ENCODE results near the gene CCNI2. TPM values are rescaled to one million over a fixed set of nuclear protein-coding genes. Genes with fewer than 3 reads are reported as not detected.
A peak's percentile ranks its signal among the peaks of the same experiment; 100 is the strongest.

The CCNI2 gene
- total and polyA plus RNA-seq, 9 of the 15 experiments (the other 6 are each of a cell fraction or from before 2014, with no cell fraction given) = 0.05 to 1.7 (median 0.81) TPM; not detected in 5

- no peaks in the 10 kb centered on the region for H3K9me1 ChIP-seq (ENCODE audit: control insufficient read depth, insufficient read depth, low read length)
- no peaks in the 10 kb centered on the region for H3K9me3 ChIP-seq (replicated peaks; ENCODE audit: control insufficient read depth, insufficient read depth, low read depth, low read length)
- ChIA-PET POLR2A (interaction anchor here (0.6 to 2.6 kb wide), 7 partner anchors 9 to 532 kb away, joined by 3 to 9 read pairs (median 4); no protein-coding TSS in a partner anchor), CTCF (ENCODE audit: low intra/inter-chr PET ratio) (interaction anchor here (1.3 to 2.8 kb wide), 2 partner anchors 66 to 129 kb away, joined by 3 to 19 read pairs; no protein-coding TSS in a partner anchor)
- ATAC-seq (no peak), FAIRE-seq (no peak), DNase-seq (ENCODE audit: extremely low read depth in 1 of 4, low spot score in 3 of 4) (no peak)
- H3K36me3 ChIP-seq (ENCODE audit: control insufficient read depth, insufficient read depth, low read length) = peaks cover 27% of the 10 kb centered on the region
- H3K27ac ChIP-seq (ENCODE audit: extremely low read depth, low read depth, low read length) = no peak overlapping the region
- no peaks in the 10 kb centered on the region for H3K27me3 ChIP-seq (ENCODE audit: control insufficient read depth in 2 of 2, insufficient read depth in 2 of 2, low read length in 2 of 2)
- no peaks in the 10 kb centered on the region; a peak in 1 of 5 replicates for H3K4me1 ChIP-seq (replicated peaks in 1 of 2; ENCODE audit: control insufficient read depth in 2 of 2, insufficient read depth in 2 of 2, low read length in 2 of 2)
- intact Hi-C loops (cut with micrococcal nuclease) = loop anchor here (5.0 kb wide), 1 partner anchor 128 kb away; no protein-coding TSS in a partner anchor
- H3K9ac ChIP-seq (ENCODE audit: insufficient read depth in 1 of 2, low read depth in 2 of 2, low read length in 2 of 2) = no peak overlapping the region
- H4K20me1 ChIP-seq (replicated peaks; ENCODE audit: control insufficient read depth, insufficient read depth, low read length) = no peaks in the 10 kb centered on the region; the same call in 1 of the 2 replicates
- in situ Hi-C loops (cut with MboI) = no loop called here
- BruUV-seq (replicated peaks) = no TSS peak
- peak; percentile 79 for TF ChIP-seq RBM25 (IDR thresholded peaks at IDR 0.05; ENCODE audit: low read depth, low read length, severe bottlenecking)
- 0 out of 2 replicates have a peak, but pooled peaks have one; percentile 15 for TF ChIP-seq ADNP (tag; IDR thresholded peaks at IDR 0.05)
- peak in 1 of 2 experiments; percentile 42; a peak in 1 of 4 replicates for TF ChIP-seq KDM1A (IDR thresholded peaks at IDR 0.05)
- 0 out of 2 replicates have a peak, but pooled peaks have one; percentile 48 for TF ChIP-seq PTBP1 (IDR thresholded peaks at IDR 0.05; ENCODE audit: low read depth, low read length)
- TF ChIP-seq SIN3B (IDR thresholded peaks at IDR 0.05; ENCODE audit: low read depth) = no peak
- TF ChIP-seq BCOR (IDR thresholded peaks at IDR 0.05) = peak; percentile 60; the same call in 1 of the 2 replicates
- WGBS (ENCODE audit: insufficient coverage, low coverage, missing lambda C conversion rate) = 87% methylated on average over 3 of the region's 4 CpGs
- no peaks in the 10 kb centered on the region for H3K79me2 ChIP-seq (ENCODE audit: control insufficient read depth, insufficient read depth, low read length)
- H2AFZ ChIP-seq (ENCODE audit: low read depth, low read length) = no peak overlapping the region
- no peak overlapping the region for H3K4me3 ChIP-seq
- no peak overlapping the region for H3K4me2 ChIP-seq (ENCODE audit: insufficient read depth, low read length)
Observed at GRCh38 chr5:132754111-132754510, 6.9 kb downstream of the CCNI2 start.

All from K562 (cell line).